Endodermal cell (in vitro differentiated cells): ENCODE data around the gene LCN15. TPM values are rescaled to one million over a fixed set of nuclear protein-coding genes. Genes with fewer than 3 reads are reported as not detected.
"Not testable (repeated sequence)": the region's sequence is repeated elsewhere in the genome, so short reads cannot be mapped to it uniquely, and the experiment has no call there.

Experiments used
- DNase-seq: peaks from one replicate; pipeline ENCODE4 v3.0.0-alpha.2; 2017
- H3K27ac ChIP-seq: 2 replicates; pipeline ENCODE4 v1.5.1; 2013; ENCODE audit warnings: mild to moderate bottlenecking, low read depth, low read length, moderate library complexity
- H3K27me3 ChIP-seq: 2 replicates; pipeline ENCODE4 v1.6.1; 2013; ENCODE audit warnings: mild to moderate bottlenecking, low read length, moderate library complexity; ENCODE audit not compliant: insufficient read depth, control insufficient read depth, poor library complexity, severe bottlenecking
- H3K36me3 ChIP-seq: 2 replicates; pipeline ENCODE4 v1.7.0; 2013; ENCODE audit warnings: mild to moderate bottlenecking, low read length, moderate library complexity; ENCODE audit not compliant: control insufficient read depth, insufficient read depth
- H3K4me1 ChIP-seq: one replicate; pipeline ENCODE4 v1.7.0; 2013; ENCODE audit warnings: low read length; ENCODE audit not compliant: control insufficient read depth, insufficient read depth
- H3K4me3 ChIP-seq: 2 replicates; pipeline ENCODE4 v1.5.1; 2013; ENCODE audit warnings: mild to moderate bottlenecking, low read length, moderate library complexity
- H3K9ac ChIP-seq: 2 replicates; pipeline ENCODE4 v1.6.1; 2013; ENCODE audit warnings: mild to moderate bottlenecking, low read length, moderate library complexity; ENCODE audit not compliant: poor library complexity, severe bottlenecking; ENCODE audit errors: extremely low read depth
- H3K9me3 ChIP-seq: 2 replicates; pipeline ENCODE4 v1.6.1; 2013; ENCODE audit warnings: mild to moderate bottlenecking, low read length, moderate library complexity; ENCODE audit not compliant: control insufficient read depth
- H3K27ac Mint-ChIP-seq: 2 replicates; pipeline ENCODE4 v1.8.0; 2020; ENCODE audit warnings: mixed read lengths
- H3K27me3 Mint-ChIP-seq: 2 replicates; pipeline ENCODE4 v1.8.0; 2021; ENCODE audit warnings: mild to moderate bottlenecking, mixed read lengths; ENCODE audit not compliant: insufficient read depth
- H3K36me3 Mint-ChIP-seq: 2 replicates; pipeline ENCODE4 v1.8.0; 2020; ENCODE audit warnings: low read depth, mixed read lengths
- H3K4me1 Mint-ChIP-seq: 2 replicates; pipeline ENCODE4 v1.8.0; 2020; ENCODE audit warnings: mixed read lengths
- H3K4me3 Mint-ChIP-seq: 2 replicates; pipeline ENCODE4 v1.8.0; 2020; ENCODE audit warnings: mild to moderate bottlenecking, moderate library complexity, mixed read lengths
- H3K9me3 Mint-ChIP-seq: 2 replicates; pipeline ENCODE4 v1.8.0; 2020; ENCODE audit warnings: mild to moderate bottlenecking, mixed read lengths
- WGBS, 2 experiments: methylation state at CpG; one replicate each; pipeline versions ENCODE4 v1.1.5 to v1.1.7; 2013; ENCODE audit warnings: missing lambda C conversion rate in 2 of 2, mixed read lengths in 1 of 2; ENCODE audit not compliant: insufficient coverage in 1 of 2, insufficient read length in 1 of 2; 5-methylcytosine and 5-hydroxymethylcytosine counted together
- total RNA-seq, 2 donors: library from RNA; stranded (reverse); fragmentation: NEBNext Ultra II Directional in 1 of 2; extraction: Animal tissue kit (Norgen Biotek cat#: 25700) in 1 of 2; gene quantifications; 2 replicates in 1 of 2; 3 replicates in 1 of 2; pipeline ENCODE4 v1.2.1, GENCODE V29; 2021
- TF ChIP-seq, protein P1 (sequence below): fragments of 200-600 bp; sonication (generic); conservative IDR thresholded peaks from 2 replicates; pipeline ENCODE4 v1.5.0; 2021; ENCODE audit warnings: antibody characterized with exemption, mild to moderate bottlenecking

LCN15 gene
- total RNA-seq, 2 donors from 2014 or later = 0.51 to 1.2 TPM

DNA sequence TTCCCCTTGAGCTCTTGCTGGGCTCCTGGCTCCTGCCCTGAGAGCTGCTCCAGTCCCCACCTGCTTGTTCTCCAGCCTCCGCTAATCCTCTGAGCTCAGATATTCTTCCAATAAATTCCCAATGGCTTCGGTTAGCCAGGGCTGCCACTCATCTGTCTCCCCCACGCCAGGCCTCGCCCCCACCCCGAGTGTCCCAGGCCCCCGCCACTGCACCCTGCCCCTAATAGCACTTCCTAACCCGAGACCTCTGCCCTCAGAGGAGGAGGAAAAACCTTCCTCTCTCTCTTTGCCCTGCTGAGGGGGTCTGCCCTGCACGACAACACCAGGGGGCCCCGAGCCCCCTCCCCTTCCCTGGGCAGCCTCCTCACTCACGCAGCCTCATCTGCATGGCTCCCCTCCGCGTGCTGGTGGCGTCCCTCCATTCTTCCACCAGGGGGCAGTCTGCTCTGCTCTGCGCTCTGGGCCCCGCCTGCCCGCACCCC, 5.4 kb upstream of the LCN15 start:
- H3K36me3 Mint-ChIP-seq = no peaks in the 10 kb centered on the region
- Histone ChIP-seq H3K27me3 (no peaks in the 10 kb centered on the region), H3K9me3 (peaks cover 18% of the 10 kb centered on the region), H3K27ac (no peak overlapping the region), H3K4me1 (no peaks in the 10 kb centered on the region), H3K4me3 (no peak overlapping the region), H3K9ac (no peak overlapping the region), H3K36me3 (no peaks in the 10 kb centered on the region)
- H3K9me3 Mint-ChIP-seq = peaks cover 26% of the 10 kb centered on the region
- peaks cover 9% of the 10 kb centered on the region for H3K27me3 Mint-ChIP-seq
- H3K27ac Mint-ChIP-seq = no peak overlapping the region
- 27 to 30% methylated on average over 5 to 11 of the region's 16 CpGs for WGBS, 2 experiments
- no peaks in the 10 kb centered on the region for H3K4me1 Mint-ChIP-seq
- TF ChIP-seq, protein P1, sequence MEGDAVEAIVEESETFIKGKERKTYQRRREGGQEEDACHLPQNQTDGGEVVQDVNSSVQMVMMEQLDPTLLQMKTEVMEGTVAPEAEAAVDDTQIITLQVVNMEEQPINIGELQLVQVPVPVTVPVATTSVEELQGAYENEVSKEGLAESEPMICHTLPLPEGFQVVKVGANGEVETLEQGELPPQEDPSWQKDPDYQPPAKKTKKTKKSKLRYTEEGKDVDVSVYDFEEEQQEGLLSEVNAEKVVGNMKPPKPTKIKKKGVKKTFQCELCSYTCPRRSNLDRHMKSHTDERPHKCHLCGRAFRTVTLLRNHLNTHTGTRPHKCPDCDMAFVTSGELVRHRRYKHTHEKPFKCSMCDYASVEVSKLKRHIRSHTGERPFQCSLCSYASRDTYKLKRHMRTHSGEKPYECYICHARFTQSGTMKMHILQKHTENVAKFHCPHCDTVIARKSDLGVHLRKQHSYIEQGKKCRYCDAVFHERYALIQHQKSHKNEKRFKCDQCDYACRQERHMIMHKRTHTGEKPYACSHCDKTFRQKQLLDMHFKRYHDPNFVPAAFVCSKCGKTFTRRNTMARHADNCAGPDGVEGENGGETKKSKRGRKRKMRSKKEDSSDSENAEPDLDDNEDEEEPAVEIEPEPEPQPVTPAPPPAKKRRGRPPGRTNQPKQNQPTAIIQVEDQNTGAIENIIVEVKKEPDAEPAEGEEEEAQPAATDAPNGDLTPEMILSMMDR = peak; percentile 71
- peak; percentile 92 for DNase-seq
- peak overlapping the region; percentile 49 for H3K4me3 Mint-ChIP-seq

DNA sequence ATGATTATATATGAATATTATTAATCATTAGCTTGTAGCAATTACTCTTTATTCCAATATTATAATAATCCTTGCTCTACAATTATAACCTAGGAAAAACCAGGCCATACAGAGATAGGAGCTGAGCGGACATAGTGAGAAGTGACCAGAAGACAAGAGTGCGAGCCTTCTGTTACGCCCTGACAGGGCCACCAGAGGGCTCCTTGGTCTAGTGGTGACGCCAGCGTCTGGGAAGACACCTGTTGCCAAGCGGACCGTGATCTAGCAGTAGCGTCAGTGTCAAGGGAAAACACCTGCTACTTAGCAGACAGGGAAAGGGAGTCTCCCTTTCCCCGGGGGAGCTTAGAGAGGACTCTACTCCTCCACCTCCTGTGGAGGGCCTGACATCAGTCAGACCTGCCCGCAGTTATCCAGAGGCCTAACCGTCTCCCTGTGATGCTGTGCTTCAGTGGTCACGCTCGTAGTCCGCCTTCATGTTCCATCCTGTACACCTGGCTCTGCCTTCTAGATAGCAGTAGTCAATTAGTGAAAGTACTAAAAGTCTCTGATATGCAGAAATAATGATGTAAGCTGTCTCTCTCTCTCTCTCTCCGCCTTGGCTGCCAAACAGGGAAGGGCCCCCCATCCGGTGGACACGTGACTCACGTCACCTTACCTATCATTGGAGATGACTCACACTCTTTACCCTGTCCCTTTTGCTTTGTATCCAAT, 2.2 kb upstream of the LCN15 start:
- not testable (repeated sequence) for H3K4me1 ChIP-seq, H3K27ac ChIP-seq, H3K9me3 ChIP-seq, H3K27me3 ChIP-seq, H3K36me3 ChIP-seq, H3K36me3 Mint-ChIP-seq, H3K9ac ChIP-seq, H3K4me3 ChIP-seq, H3K4me3 Mint-ChIP-seq, H3K9me3 Mint-ChIP-seq, H3K4me1 Mint-ChIP-seq, H3K27ac Mint-ChIP-seq, H3K27me3 Mint-ChIP-seq
- 57 to 64% methylated on average over 12 to 17 of the region's 18 CpGs for WGBS, 2 experiments
- peak; percentile 87 for DNase-seq
- TF ChIP-seq, protein P1 = peak; percentile 83

DNA sequence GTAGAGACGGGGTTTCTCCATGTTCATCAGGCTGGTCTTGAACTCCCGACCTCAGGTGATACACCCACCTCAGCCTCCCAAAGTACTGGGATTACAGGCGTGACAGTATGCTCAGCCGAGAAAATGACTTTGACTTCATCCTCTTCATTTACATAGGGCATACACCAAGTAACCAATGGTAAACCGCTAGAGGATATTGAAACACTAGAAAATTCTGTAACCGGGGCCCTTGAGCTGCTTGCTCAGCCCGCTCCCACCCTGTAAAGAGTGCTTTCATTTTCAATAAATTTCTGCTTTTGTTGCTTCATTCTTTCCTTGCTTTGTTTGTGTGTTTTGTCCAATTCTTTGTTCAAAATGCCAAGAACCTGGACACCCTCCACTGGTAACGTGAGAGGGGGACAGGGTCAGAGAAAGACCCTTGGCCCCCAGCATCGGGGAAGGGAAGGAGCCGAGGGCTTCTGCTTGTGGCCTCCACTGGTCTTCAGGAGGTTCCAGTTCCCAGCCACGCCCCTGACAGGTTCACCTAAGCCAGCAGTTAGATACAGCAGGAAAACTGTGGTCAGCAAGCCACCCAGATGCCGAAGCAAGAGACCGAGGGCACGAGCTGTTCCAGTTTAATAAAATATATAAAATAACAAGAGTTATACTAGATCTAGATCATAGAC, 1.6 kb upstream of the LCN15 start:
- H3K9me3 Mint-ChIP-seq, H3K27ac ChIP-seq, H3K4me1 Mint-ChIP-seq, H3K36me3 Mint-ChIP-seq, H3K4me3 Mint-ChIP-seq, H3K36me3 ChIP-seq, H3K27me3 Mint-ChIP-seq, H3K27me3 ChIP-seq, H3K9ac ChIP-seq, DNase-seq, H3K4me1 ChIP-seq, H3K4me3 ChIP-seq, H3K27ac Mint-ChIP-seq, H3K9me3 ChIP-seq: not testable (repeated sequence)
- WGBS, 2 experiments = 86 to 90% methylated on average over 8 to 11 of the region's 14 CpGs
